Panc1 (cell line): Measurements from ENCODE around the gene CEBPE. TPM values are rescaled to one million over a fixed set of nuclear protein-coding genes. Genes with fewer than 3 reads are reported as not detected.

Experiments used
- ATAC-seq: fragments of 200-7000 bp; cut with Tn5 transposase; 2 replicates; pipeline ENCODE4 v1.9.1; 2020; ENCODE audit warnings: mild to moderate bottlenecking, moderate library complexity
- BruUV-seq: library from RNA; stranded (reverse); fragments of 400-500 nt; replicated peaks from 2 replicates; lab custom pipeline; 2021; lab: Mats Ljungman, UMichigan
- CTCF ChIA-PET: fragments of 300-600 bp; sonication (Branson Sonifier 250); formaldehyde crosslinking; loops from one replicate; lab custom pipeline; 2022; ENCODE audit warnings: antibody characterized with exemption; lab: Charles Lee
- POLR2A ChIA-PET: fragments of 300-600 bp; sonication (Branson Sonifier 250); formaldehyde crosslinking; loops from one replicate; lab custom pipeline; 2022; ENCODE audit warnings: antibody characterized with exemption; lab: Charles Lee
- DNase-seq: peaks from one replicate; pipeline ENCODE4 v3.0.0-alpha.2; 2010; ENCODE audit warnings: low read depth, low spot score
- H3K27ac ChIP-seq: 2 replicates; pipeline ENCODE4 v1.5.1; 2011; ENCODE audit warnings: mild to moderate bottlenecking, low read length, inconsistent platforms
- H3K27me3 ChIP-seq: fragments of 200-500 bp; sonication (Bioruptor generic); 2 replicates; pipeline ENCODE4 v1.6.0; 2014; ENCODE audit warnings: low read length, inconsistent platforms; ENCODE audit not compliant: control insufficient read depth, insufficient read depth
- H3K36me3 ChIP-seq: fragments of 200-500 bp; sonication (Bioruptor generic); 2 replicates; pipeline ENCODE4 v1.5.1; 2014; ENCODE audit warnings: inconsistent platforms, mild to moderate bottlenecking, low read length, moderate library complexity; ENCODE audit not compliant: control insufficient read depth, insufficient read depth
- H3K4me1 ChIP-seq: 2 replicates; pipeline ENCODE4 v1.5.1; 2011; ENCODE audit warnings: inconsistent platforms, mild to moderate bottlenecking, low read length, moderate library complexity; ENCODE audit not compliant: control insufficient read depth, insufficient read depth
- H3K4me3 ChIP-seq, 2 experiments: 2 replicates each; pipeline ENCODE4 v1.5.1; 2011 to 2012; ENCODE audit warnings: low read depth in 2 of 2, low read length in 2 of 2, mild to moderate bottlenecking in 2 of 2, inconsistent platforms in 1 of 2, moderate library complexity in 1 of 2
- H3K9me3 ChIP-seq: fragments of 200-500 bp; sonication (Bioruptor generic); 2 replicates; pipeline ENCODE4 v1.5.1; 2014; ENCODE audit warnings: low read depth, mild to moderate bottlenecking, inconsistent platforms, low read length, moderate library complexity; ENCODE audit not compliant: control insufficient read depth, insufficient read depth
- POLR2AphosphoS5 ChIP-seq: IDR thresholded peaks from 2 replicates; pipeline ENCODE4 v1.6.1; 2012; ENCODE audit warnings: mild to moderate bottlenecking, low read depth, low read length, moderate library complexity
- SIN3A ChIP-seq: IDR thresholded peaks from 2 replicates; pipeline ENCODE4 v1.6.1; 2012; ENCODE audit warnings: low read depth, mild to moderate bottlenecking, low read length, moderate library complexity, borderline replicate concordance; ENCODE audit not compliant: insufficient read depth
- TCF7L2 ChIP-seq: IDR thresholded peaks from 2 replicates; pipeline ENCODE4 v1.6.1; 2011; ENCODE audit warnings: mild to moderate bottlenecking, low read depth, low read length, inconsistent platforms
- in situ Hi-C: cut with HindIII; loops from 2 replicates; pipeline ENCODE4 v1.10.0; 2016; ENCODE audit warnings: low sequenced_read_pairs, low pct_unique_long_range_greater_than_20kb
- intact Hi-C: fragments of 100-400 bp; cut with micrococcal nuclease; formaldehyde crosslinking; loops from one replicate; pipeline ENCODE4 v1.10.0; 2022; ENCODE audit not compliant: unreplicated experiment
- total RNA-seq: library from RNA; stranded (reverse); gene quantifications from one replicate; pipeline ENCODE4 v1.2.1, GENCODE V29; 2021; ENCODE audit not compliant: unreplicated experiment
- TF ChIP-seq, protein P1 (sequence below), 2 experiments: IDR thresholded peaks; 2 replicates each; pipeline ENCODE4 v1.6.1; 2011 to 2012; ENCODE audit warnings: low read depth in 2 of 2, control low read depth in 1 of 2, low read length in 1 of 2, mild to moderate bottlenecking in 1 of 2, moderate library complexity in 1 of 2; ENCODE audit not compliant: insufficient read depth in 1 of 2
- TF ChIP-seq, protein P2 (sequence below): fragments of 450-650 bp; IDR thresholded peaks from 2 replicates; pipeline ENCODE4 v1.5.1; 2017; ENCODE audit warnings: mild to moderate bottlenecking

The CEBPE gene
- total RNA-seq, 1 experiment from 2014 or later: not detected

- ATAC-seq (no peak), DNase-seq (no peak)
- Histone ChIP-seq H3K4me3 (no peak overlapping the region), H3K4me1 (no peaks in the 10 kb centered on the region), H3K9me3 (no peaks in the 10 kb centered on the region), H3K36me3 (no peaks in the 10 kb centered on the region), H3K27me3 (no peaks in the 10 kb centered on the region), H3K27ac (no peak overlapping the region)
- ChIA-PET POLR2A (interaction anchor here (0.6 kb wide), 1 partner anchor 100 kb away, joined by 5 read pairs; no protein-coding TSS in a partner anchor), CTCF (interaction anchor here (0.5 kb wide), 1 partner anchor 76 kb away, joined by 3 read pairs; no protein-coding TSS in a partner anchor)
- in situ Hi-C loops (no loop called here), intact Hi-C loops (no loop called here)
- no TSS peak for BruUV-seq
- TF ChIP-seq SIN3A (no peak), POLR2AphosphoS5 (no peak), TCF7L2 (no peak)
- TF ChIP-seq, protein P1, sequence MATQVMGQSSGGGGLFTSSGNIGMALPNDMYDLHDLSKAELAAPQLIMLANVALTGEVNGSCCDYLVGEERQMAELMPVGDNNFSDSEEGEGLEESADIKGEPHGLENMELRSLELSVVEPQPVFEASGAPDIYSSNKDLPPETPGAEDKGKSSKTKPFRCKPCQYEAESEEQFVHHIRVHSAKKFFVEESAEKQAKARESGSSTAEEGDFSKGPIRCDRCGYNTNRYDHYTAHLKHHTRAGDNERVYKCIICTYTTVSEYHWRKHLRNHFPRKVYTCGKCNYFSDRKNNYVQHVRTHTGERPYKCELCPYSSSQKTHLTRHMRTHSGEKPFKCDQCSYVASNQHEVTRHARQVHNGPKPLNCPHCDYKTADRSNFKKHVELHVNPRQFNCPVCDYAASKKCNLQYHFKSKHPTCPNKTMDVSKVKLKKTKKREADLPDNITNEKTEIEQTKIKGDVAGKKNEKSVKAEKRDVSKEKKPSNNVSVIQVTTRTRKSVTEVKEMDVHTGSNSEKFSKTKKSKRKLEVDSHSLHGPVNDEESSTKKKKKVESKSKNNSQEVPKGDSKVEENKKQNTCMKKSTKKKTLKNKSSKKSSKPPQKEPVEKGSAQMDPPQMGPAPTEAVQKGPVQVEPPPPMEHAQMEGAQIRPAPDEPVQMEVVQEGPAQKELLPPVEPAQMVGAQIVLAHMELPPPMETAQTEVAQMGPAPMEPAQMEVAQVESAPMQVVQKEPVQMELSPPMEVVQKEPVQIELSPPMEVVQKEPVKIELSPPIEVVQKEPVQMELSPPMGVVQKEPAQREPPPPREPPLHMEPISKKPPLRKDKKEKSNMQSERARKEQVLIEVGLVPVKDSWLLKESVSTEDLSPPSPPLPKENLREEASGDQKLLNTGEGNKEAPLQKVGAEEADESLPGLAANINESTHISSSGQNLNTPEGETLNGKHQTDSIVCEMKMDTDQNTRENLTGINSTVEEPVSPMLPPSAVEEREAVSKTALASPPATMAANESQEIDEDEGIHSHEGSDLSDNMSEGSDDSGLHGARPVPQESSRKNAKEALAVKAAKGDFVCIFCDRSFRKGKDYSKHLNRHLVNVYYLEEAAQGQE (IDR thresholded peaks at IDR 0.05; ENCODE audit: insufficient read depth in 1 of 2, low read depth in 2 of 2, low read length in 1 of 2): no peak
- TF ChIP-seq, protein P2, sequence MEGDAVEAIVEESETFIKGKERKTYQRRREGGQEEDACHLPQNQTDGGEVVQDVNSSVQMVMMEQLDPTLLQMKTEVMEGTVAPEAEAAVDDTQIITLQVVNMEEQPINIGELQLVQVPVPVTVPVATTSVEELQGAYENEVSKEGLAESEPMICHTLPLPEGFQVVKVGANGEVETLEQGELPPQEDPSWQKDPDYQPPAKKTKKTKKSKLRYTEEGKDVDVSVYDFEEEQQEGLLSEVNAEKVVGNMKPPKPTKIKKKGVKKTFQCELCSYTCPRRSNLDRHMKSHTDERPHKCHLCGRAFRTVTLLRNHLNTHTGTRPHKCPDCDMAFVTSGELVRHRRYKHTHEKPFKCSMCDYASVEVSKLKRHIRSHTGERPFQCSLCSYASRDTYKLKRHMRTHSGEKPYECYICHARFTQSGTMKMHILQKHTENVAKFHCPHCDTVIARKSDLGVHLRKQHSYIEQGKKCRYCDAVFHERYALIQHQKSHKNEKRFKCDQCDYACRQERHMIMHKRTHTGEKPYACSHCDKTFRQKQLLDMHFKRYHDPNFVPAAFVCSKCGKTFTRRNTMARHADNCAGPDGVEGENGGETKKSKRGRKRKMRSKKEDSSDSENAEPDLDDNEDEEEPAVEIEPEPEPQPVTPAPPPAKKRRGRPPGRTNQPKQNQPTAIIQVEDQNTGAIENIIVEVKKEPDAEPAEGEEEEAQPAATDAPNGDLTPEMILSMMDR: no peak
Measured at GRCh38 chr14:23137192-23137812, 18.2 kb upstream of the CEBPE start.

DNA sequence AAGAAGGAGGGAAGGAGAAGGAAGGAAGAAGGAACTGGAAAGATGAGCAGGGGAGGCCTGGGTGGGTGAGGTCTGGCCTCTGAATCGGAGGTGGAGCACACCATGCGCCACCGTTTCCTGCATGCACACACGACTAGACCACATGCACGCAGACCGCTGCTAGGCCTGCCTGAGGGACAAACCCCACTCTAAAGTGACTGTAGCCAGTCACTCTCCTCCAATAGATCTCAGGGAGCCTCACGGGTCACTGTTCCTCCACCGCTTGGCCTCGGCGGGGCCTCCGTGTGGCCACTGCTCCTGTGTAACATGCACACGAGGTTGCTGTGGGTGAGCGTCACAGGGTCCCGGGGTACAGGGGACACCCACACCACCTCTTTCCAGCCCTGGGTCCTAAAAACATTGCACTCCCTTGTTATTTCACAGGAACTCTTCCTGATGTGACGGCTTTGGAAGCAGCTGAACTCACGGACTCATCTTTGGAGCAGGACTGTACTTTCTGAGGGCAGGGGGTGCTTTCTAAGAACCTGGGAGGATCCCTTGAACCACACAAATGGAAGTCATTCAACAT lies 17.6 kb upstream of the CEBPE start:
- in situ Hi-C loops (no loop called here), intact Hi-C loops (no loop called here)
- ATAC-seq: no peak
- POLR2A ChIA-PET: interaction anchor here (0.6 kb wide), 1 partner anchor 101 kb away, joined by 5 read pairs; no protein-coding TSS in a partner anchor
- CTCF ChIA-PET: no interaction called here
- H3K9me3 ChIP-seq: no peaks in the 10 kb centered on the region
- BruUV-seq: no TSS peak
- DNase-seq: no peak
- no peaks in the 10 kb centered on the region for H3K36me3 ChIP-seq
- TF ChIP-seq SIN3A (no peak), POLR2AphosphoS5 (no peak), TCF7L2 (no peak)
- TF ChIP-seq, protein P1 (IDR thresholded peaks at IDR 0.05; ENCODE audit: insufficient read depth in 1 of 2, low read depth in 2 of 2, low read length in 1 of 2): no peak
- TF ChIP-seq, protein P2: no peak
- no peaks in the 10 kb centered on the region for H3K27me3 ChIP-seq
- H3K4me3 ChIP-seq: no peak overlapping the region
- no peaks in the 10 kb centered on the region for H3K4me1 ChIP-seq
- no peak overlapping the region for H3K27ac ChIP-seq
